Adrenal gland (tissue), 12 donors: ENCODE measurements around the gene MYOCD. TPM values are rescaled to one million over a fixed set of nuclear protein-coding genes. Genes with fewer than 3 reads are reported as not detected.

Experiments
- DNase-seq, 7 donors: peaks; one replicate each; pipeline ENCODE4 v3.0.0-alpha.2; 2019 to 2020
- H3K27ac ChIP-seq, 5 donors: fragments of 200-600 bp; sonication (generic) in 4 of 5; 1 replicate in 3 of 5; 2 replicates in 2 of 5; pipeline versions ENCODE4 v1.5.1 to v1.8.0; 2016 to 2020; ENCODE audit warnings: mild to moderate bottlenecking in 1 of 5
- H3K27me3 ChIP-seq: fragments of 200-600 bp; 2 replicates; pipeline ENCODE4 v1.8.0; 2021
- H3K36me3 ChIP-seq, 2 donors: fragments of 200-600 bp; replicated peaks in 1 of 2; 1 replicate in 1 of 2; 2 replicates in 1 of 2; pipeline versions ENCODE4 v1.5.1 to v1.8.0; 2018 to 2022
- H3K4me1 ChIP-seq, 2 donors: fragments of 200-600 bp; replicated peaks in 1 of 2; 1 replicate in 1 of 2; 2 replicates in 1 of 2; pipeline versions ENCODE4 v1.5.1 to v1.8.0; 2018 to 2021
- H3K4me3 ChIP-seq, 4 donors: fragments of 200-600 bp; sonication (generic) in 3 of 4; one replicate each; pipeline ENCODE4 v1.5.1; 2016 to 2018
- H3K9me3 ChIP-seq, 3 donors: fragments of 200-600 bp; sonication (generic) in 1 of 3; replicated peaks in 1 of 3; 1 replicate in 2 of 3; 2 replicates in 1 of 3; pipeline versions ENCODE4 v1.5.1 to v1.8.0; 2016 to 2021
- POLR2A ChIP-seq, 2 donors: fragments of 450-650 bp; IDR thresholded peaks; one replicate each; pipeline ENCODE4 v1.6.1; 2017; ENCODE audit warnings: antibody characterized with exemption in 2 of 2, mild to moderate bottlenecking in 2 of 2, moderate library complexity in 1 of 2
- WGBS, 4 donors: extraction: QIAGEN DNeasy Blood & Tissue Kit in 2 of 4; methylation state at CpG; one replicate each; pipeline versions ENCODE4 v1.1.5 to v1.1.7; 2013 to 2017; 5-methylcytosine and 5-hydroxymethylcytosine counted together
- intact Hi-C, 2 donors: fragments of 100-400 bp; cut with DNase I; formaldehyde crosslinking; loops; one replicate each; pipeline versions ENCODE4 v1.14.1 to v1.15.0; 2022 to 2023
- polyA plus RNA-seq, 3 donors: library from polyadenylated mRNA; stranded (reverse); fragments of 200-250 nt in 2 of 3; fragments of 350-450 nt in 1 of 3; fragmentation: Illumina TruSeq in 1 of 3; extraction: RNeasy Lipid Tissue Mini Kit (QIAGEN cat#74804) in 1 of 3; gene quantifications; one replicate each; pipeline ENCODE4 v1.2.3, GENCODE V29; 2013 to 2014
- total RNA-seq, 9 donors: library from RNA; depleted of rRNA in 4 of 9; stranded (reverse); fragments of >200 nt in 4 of 9; fragments of 120-200 nt in 1 of 9; fragmentation: NEBNext Ultra II Directional in 1 of 9; extraction: Animal tissue kit (Norgen Biotek cat#: 25700) in 1 of 9; gene quantifications; one replicate each; pipeline versions ENCODE4 v1.1.0 to v1.2.4, GENCODE V29; 2013 to 2023
- TF ChIP-seq, protein P1 (sequence below), 6 experiments: fragments of 450-650 bp in 4 of 6; fragments of 200-600 bp in 2 of 6; sonication (generic) in 1 of 6; IDR thresholded peaks; 1 replicate in 5 of 6; 2 replicates in 1 of 6; pipeline versions ENCODE4 v1.5.1 to v1.8.0; 2016 to 2021; ENCODE audit warnings: antibody characterized with exemption in 6 of 6, mild to moderate bottlenecking in 2 of 6, moderate library complexity in 1 of 6
- donor health status: healthy with polysubstance abuse.
- donor health status: Bipolar disorder and iron deficiency.
- donor health status: DM: yes; HTN: yes; CAD: no.
- donor health status: DM: no; HTN: no; CAD: no.
- donor health status: DM: no; HTN: no; CAD: no.
- donor health status: DM: yes; HTN: yes; CAD: no.

The MYOCD gene
- total and polyA plus RNA-seq, 12 donors = 0.18 to 4.3 (median 0.97) TPM

DNA sequence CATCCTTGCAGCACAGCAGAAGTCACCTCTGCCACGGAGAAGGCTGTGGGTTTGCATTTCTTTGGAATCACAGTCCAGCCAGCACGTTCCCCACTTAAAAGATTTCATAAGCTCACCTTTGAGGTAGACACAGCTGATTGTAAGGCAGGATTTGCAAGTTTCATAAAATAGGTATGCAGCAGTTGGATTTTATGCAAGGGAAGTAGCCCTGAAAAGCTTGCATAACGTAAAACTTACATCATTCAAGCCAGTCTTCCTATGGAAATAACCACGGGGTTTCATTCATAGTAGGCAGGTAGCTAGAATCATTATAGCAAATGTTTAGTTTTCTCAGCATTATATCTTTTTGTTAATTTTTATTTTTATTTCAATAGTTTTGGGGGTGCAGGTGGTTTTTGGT is 73.8 kb downstream of the MYOCD start:
- TF ChIP-seq, protein P1, sequence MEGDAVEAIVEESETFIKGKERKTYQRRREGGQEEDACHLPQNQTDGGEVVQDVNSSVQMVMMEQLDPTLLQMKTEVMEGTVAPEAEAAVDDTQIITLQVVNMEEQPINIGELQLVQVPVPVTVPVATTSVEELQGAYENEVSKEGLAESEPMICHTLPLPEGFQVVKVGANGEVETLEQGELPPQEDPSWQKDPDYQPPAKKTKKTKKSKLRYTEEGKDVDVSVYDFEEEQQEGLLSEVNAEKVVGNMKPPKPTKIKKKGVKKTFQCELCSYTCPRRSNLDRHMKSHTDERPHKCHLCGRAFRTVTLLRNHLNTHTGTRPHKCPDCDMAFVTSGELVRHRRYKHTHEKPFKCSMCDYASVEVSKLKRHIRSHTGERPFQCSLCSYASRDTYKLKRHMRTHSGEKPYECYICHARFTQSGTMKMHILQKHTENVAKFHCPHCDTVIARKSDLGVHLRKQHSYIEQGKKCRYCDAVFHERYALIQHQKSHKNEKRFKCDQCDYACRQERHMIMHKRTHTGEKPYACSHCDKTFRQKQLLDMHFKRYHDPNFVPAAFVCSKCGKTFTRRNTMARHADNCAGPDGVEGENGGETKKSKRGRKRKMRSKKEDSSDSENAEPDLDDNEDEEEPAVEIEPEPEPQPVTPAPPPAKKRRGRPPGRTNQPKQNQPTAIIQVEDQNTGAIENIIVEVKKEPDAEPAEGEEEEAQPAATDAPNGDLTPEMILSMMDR (IDR thresholded peaks at IDR 0.05) = no peak
- TF ChIP-seq POLR2A (IDR thresholded peaks at IDR 0.05) = no peak
- Histone ChIP-seq H3K36me3 (no peaks in the 10 kb centered on the region), H3K27ac (no peak overlapping the region), H3K9me3 (no peaks in the 10 kb centered on the region), H3K4me3 (no peak overlapping the region), H3K27me3 (no peaks in the 10 kb centered on the region), H3K4me1 (no peaks in the 10 kb centered on the region)
- no peak for DNase-seq
- intact Hi-C loops = no loop called here
- 58 to 73% (median 67%) methylated on average over 4 of the region's 4 CpGs for WGBS, 4 donors

DNA sequence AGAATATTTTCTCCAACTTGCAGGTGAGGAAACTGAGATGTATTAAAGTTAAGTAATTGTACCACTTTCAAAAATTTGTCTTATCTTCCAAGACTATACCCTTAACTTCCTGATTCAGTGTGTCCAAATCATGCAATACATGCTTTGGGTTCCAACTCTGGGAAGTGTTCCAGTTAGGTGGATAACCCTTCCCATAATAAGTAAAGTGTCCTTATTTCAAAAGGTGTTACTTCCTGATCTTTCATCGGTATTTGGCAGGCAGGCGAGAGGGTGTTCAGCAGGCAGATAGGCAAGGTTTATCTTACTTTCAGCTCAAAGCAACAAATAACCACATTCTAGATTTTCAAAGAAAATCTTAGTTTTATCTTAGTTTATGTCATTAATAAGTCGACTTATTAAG is 77.4 kb downstream of the MYOCD start:
- no peaks in the 10 kb centered on the region for H3K36me3 ChIP-seq
- DNase-seq = no peak
- 70 to 79% (median 74%) methylated on average over 3 of the region's 3 CpGs for WGBS, 4 donors
- H3K27me3 ChIP-seq = no peaks in the 10 kb centered on the region
- no peaks in the 10 kb centered on the region for H3K9me3 ChIP-seq
- no peak overlapping the region for H3K4me3 ChIP-seq
- no peak for TF ChIP-seq POLR2A (IDR thresholded peaks at IDR 0.05)
- TF ChIP-seq, protein P1 (IDR thresholded peaks at IDR 0.05) = no peak
- no peak overlapping the region for H3K27ac ChIP-seq
- H3K4me1 ChIP-seq = no peaks in the 10 kb centered on the region
- intact Hi-C loops = loop anchor here in 1 of 2 donors (5.0 kb wide), 1 partner anchor 566 kb away; no protein-coding TSS in a partner anchor

GRCh38 chr17:12744298-12744697 is 78.6 kb downstream of the MYOCD start:
- WGBS, 4 donors = 65 to 89% (median 84%) methylated on average over 2 to 5 of the region's 5 CpGs
- DNase-seq = no peak
- Histone ChIP-seq H3K4me3 (no peak overlapping the region), H3K4me1 (no peaks in the 10 kb centered on the region), H3K9me3 (no peaks in the 10 kb centered on the region), H3K36me3 (no peaks in the 10 kb centered on the region), H3K27me3 (no peaks in the 10 kb centered on the region), H3K27ac (no peak overlapping the region)
- intact Hi-C loops = loop anchor here in 1 of 2 donors (5.0 kb wide), 1 partner anchor 567 kb away; no protein-coding TSS in a partner anchor
- TF ChIP-seq, protein P1 (IDR thresholded peaks at IDR 0.05) = no peak
- no peak for TF ChIP-seq POLR2A (IDR thresholded peaks at IDR 0.05)

DNA sequence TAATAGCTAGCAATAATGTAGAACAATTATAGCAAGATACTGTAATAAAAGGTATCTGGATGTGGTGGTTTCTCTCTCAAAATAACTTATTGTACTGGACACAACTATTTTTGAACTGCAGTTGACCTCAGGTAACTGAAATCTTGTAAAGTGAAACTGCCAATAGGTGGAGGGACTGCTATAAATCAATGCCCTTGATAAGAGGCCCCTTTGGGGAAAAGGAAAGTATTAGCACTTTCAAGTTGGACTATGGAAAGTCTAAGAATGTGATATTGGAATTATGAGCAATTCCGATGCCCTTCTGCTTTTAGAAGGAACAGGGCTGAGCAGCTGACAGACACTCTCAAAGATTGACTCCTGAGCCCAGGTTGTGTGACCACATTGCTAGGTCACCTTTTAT is 79.1 kb downstream of the MYOCD start:
- Histone ChIP-seq H3K9me3 (no peaks in the 10 kb centered on the region), H3K36me3 (no peaks in the 10 kb centered on the region), H3K4me3 (no peak overlapping the region), H3K4me1 (no peaks in the 10 kb centered on the region), H3K27me3 (no peaks in the 10 kb centered on the region), H3K27ac (no peak overlapping the region)
- no peak for TF ChIP-seq POLR2A (IDR thresholded peaks at IDR 0.05)
- TF ChIP-seq, protein P1 (IDR thresholded peaks at IDR 0.05) = no peak
- WGBS, 4 donors = 67 to 93% (median 83%) methylated on average over 1 of the region's 1 CpG
- intact Hi-C loops = loop anchor here in 1 of 2 donors (5.0 kb wide), 1 partner anchor 567 kb away; no protein-coding TSS in a partner anchor
- no peak for DNase-seq
